Fibroblast of lung (primary cell): ENCODE measurements around the gene CHST11. TPM values are rescaled to one million over a fixed set of nuclear protein-coding genes. Genes with fewer than 3 reads are reported as not detected.
A peak's percentile ranks its signal among the peaks of the same experiment; 100 is the strongest.

Experiments used
- DNase-seq, 2 donors: peaks; one replicate each; pipeline versions ENCODE4 v3.0.0 to v3.0.0-alpha.2; 2010; ENCODE audit warnings: low read depth in 2 of 2
- H2AFZ ChIP-seq: 2 replicates; pipeline ENCODE4 v1.5.1; 2012; ENCODE audit warnings: low read length, control low read depth, inconsistent platforms
- H3K27ac ChIP-seq: 2 replicates; pipeline ENCODE4 v1.5.1; 2011; ENCODE audit warnings: low read length, control low read depth; ENCODE audit not compliant: insufficient read depth
- H3K27me3 ChIP-seq: 2 replicates; pipeline ENCODE4 v1.5.1; 2011; ENCODE audit warnings: mild to moderate bottlenecking, low read length; ENCODE audit not compliant: control insufficient read depth, insufficient read depth
- H3K36me3 ChIP-seq: 2 replicates; pipeline ENCODE4 v1.5.1; 2011; ENCODE audit warnings: low read length; ENCODE audit not compliant: control insufficient read depth, insufficient read depth
- H3K4me1 ChIP-seq: 2 replicates; pipeline ENCODE4 v1.5.1; 2011; ENCODE audit warnings: low read length; ENCODE audit not compliant: control insufficient read depth, insufficient read depth; ENCODE audit errors: extremely low read depth
- H3K4me2 ChIP-seq: 2 replicates; pipeline ENCODE4 v1.5.1; 2011; ENCODE audit warnings: low read length, control low read depth; ENCODE audit not compliant: insufficient read depth; ENCODE audit errors: extremely low read depth
- H3K4me3 ChIP-seq, 4 experiments: fragments of 200-600 bp in 1 of 4; sonication (generic) in 1 of 4; replicated peaks in 1 of 4; 2 replicates each; pipeline ENCODE4 v1.5.1; 2011 to 2016; ENCODE audit warnings: low read length in 4 of 4, low read depth in 3 of 4, mild to moderate bottlenecking in 3 of 4, control low read depth in 2 of 4, inconsistent platforms in 1 of 4, mixed read lengths in 1 of 4; ENCODE audit not compliant: insufficient read depth in 1 of 4; ENCODE audit errors: control extremely low read depth in 1 of 4
- H3K79me2 ChIP-seq: 2 replicates; pipeline ENCODE4 v1.5.1; 2012; ENCODE audit warnings: mild to moderate bottlenecking, low read length, inconsistent platforms; ENCODE audit not compliant: control insufficient read depth, insufficient read depth
- H3K9ac ChIP-seq: 2 replicates; pipeline ENCODE4 v1.5.1; 2011; ENCODE audit warnings: mild to moderate bottlenecking, low read length, control low read depth; ENCODE audit not compliant: insufficient read depth
- H3K9me3 ChIP-seq: 2 replicates; pipeline ENCODE4 v1.5.1; 2012; ENCODE audit warnings: low read depth, low read length; ENCODE audit not compliant: control insufficient read depth, insufficient read depth
- H4K20me1 ChIP-seq: 2 replicates; pipeline ENCODE4 v1.5.1; 2011; ENCODE audit warnings: low read length; ENCODE audit not compliant: control insufficient read depth, insufficient read depth; ENCODE audit errors: extremely low read depth
- CTCF ChIP-seq, 2 donors: IDR thresholded peaks in 1 of 2; conservative IDR thresholded peaks in 1 of 2; 1 replicate in 1 of 2; 2 replicates in 1 of 2; pipeline ENCODE4 v1.5.1; 2011 to 2012; ENCODE audit warnings: low read length in 2 of 2, control low read depth in 1 of 2, inconsistent platforms in 1 of 2, low read depth in 1 of 2, mild to moderate bottlenecking in 1 of 2
- EZH2 ChIP-seq: IDR thresholded peaks from 2 replicates; pipeline ENCODE4 v1.5.1; 2012; ENCODE audit warnings: low read length, control low read depth, mild to moderate bottlenecking; ENCODE audit errors: missing control alignments
- polyA plus RNA-seq, 2 donors: library from polyadenylated mRNA; depleted of rRNA in 1 of 2; stranded (reverse) in 1 of 2; unstranded in 1 of 2; fragments of >200 nt; gene quantifications; 2 replicates each; pipeline ENCODE4 v1.2.1, GENCODE V29; 2011 to 2012; ENCODE audit warnings: missing spikeins in 1 of 2
- total RNA-seq: library from RNA; depleted of rRNA; stranded (reverse); fragments of >200 nt; gene quantifications from 2 replicates; pipeline ENCODE4 v1.2.1, GENCODE V29; 2014

The CHST11 gene
- total and polyA plus RNA-seq, 2 donors (not counting 1 experiment from before 2014, with no cell fraction given), result 3.5 to 9.1 TPM

GRCh38 chr12:104579718-104580495 lies 123.2 kb downstream of the CHST11 start:
- H4K20me1 ChIP-seq, result no peaks in the 10 kb centered on the region
- H3K36me3 ChIP-seq, result no peaks in the 10 kb centered on the region
- H3K27ac ChIP-seq, result no peak overlapping the region
- H3K9ac ChIP-seq, result no peak overlapping the region
- peaks cover 13% of the 10 kb centered on the region for H3K4me1 ChIP-seq
- no peak overlapping the region for H3K4me3 ChIP-seq
- peak overlapping the region; percentile 40 for H3K4me2 ChIP-seq
- TF ChIP-seq EZH2, result no peak
- TF ChIP-seq CTCF (conservative IDR thresholded peaks at IDR 0.05 in 1 of 2, IDR thresholded peaks at IDR 0.05 in 1 of 2; ENCODE audit: low read depth in 1 of 2, low read length in 2 of 2), result no peak
- DNase-seq, result peak in 1 of 2 donors; percentile 51
- no peak overlapping the region for H2AFZ ChIP-seq
- no peaks in the 10 kb centered on the region for H3K9me3 ChIP-seq
- H3K27me3 ChIP-seq, result no peaks in the 10 kb centered on the region
- no peaks in the 10 kb centered on the region for H3K79me2 ChIP-seq

DNA sequence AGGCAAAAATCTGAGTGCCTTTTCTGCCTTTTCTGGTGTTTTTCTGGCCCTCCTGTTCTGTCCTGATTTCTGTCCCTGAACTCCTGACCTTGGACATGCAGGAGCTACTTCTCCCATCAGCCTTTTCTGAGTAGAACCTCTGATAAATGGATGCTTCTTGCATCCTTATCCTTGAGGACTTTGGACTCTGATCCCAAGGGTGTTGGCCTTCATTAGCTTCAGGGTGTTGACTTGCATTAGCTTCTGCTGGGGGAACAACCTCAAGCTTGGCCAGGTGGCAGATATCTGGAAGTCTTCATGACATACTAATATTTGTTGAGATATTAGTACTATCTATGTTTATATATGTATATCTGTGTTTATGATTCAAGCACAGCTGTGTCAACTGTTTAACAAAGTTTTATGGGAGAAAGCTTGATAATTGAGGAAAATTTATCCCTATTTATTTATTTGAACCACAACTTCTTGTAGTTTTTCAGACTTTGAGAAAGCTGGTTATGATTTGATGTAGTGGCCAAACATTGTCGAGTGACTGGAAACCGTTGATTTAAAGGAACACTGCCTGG lies 124.3 kb downstream of the CHST11 start:
- no peaks in the 10 kb centered on the region for H3K9me3 ChIP-seq
- peak in 1 of 2 donors; percentile 65 for DNase-seq
- H3K4me2 ChIP-seq, result no peak overlapping the region
- H3K4me1 ChIP-seq, result peaks cover 13% of the 10 kb centered on the region
- no peak overlapping the region for H2AFZ ChIP-seq
- H3K27ac ChIP-seq, result no peak overlapping the region
- H4K20me1 ChIP-seq, result no peaks in the 10 kb centered on the region
- no peaks in the 10 kb centered on the region for H3K79me2 ChIP-seq
- TF ChIP-seq CTCF (conservative IDR thresholded peaks at IDR 0.05 in 1 of 2, IDR thresholded peaks at IDR 0.05 in 1 of 2; ENCODE audit: low read depth in 1 of 2, low read length in 2 of 2) (no peak), EZH2 (no peak)
- H3K27me3 ChIP-seq, result no peaks in the 10 kb centered on the region
- no peaks in the 10 kb centered on the region for H3K36me3 ChIP-seq
- H3K4me3 ChIP-seq, result no peak overlapping the region
- no peak overlapping the region for H3K9ac ChIP-seq

DNA sequence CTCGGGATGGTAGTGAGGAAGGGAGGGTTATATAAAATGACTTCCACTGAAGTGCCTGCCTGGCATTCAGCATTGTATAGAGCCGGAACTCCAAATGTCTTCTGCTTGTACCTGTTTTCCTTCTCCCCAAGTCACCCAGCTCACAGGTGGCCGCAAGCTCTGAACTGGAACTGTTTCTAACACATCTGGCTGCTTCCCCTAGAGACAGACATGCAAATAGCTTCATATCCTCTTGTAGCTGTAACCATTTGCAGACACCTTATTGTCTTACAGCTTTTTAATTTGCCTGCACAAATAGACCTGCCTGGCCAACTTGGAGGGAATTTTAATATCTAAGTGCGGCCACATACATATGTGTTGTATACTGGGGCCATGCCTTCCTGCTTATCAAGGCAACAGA lies 126.0 kb downstream of the CHST11 start:
- no peak overlapping the region for H3K4me3 ChIP-seq
- peaks cover 10% of the 10 kb centered on the region for H3K4me1 ChIP-seq
- H3K27me3 ChIP-seq, result no peaks in the 10 kb centered on the region
- H3K36me3 ChIP-seq, result no peaks in the 10 kb centered on the region
- H3K4me2 ChIP-seq, result no peak overlapping the region
- no peak for DNase-seq
- no peaks in the 10 kb centered on the region for H4K20me1 ChIP-seq
- H3K79me2 ChIP-seq, result no peaks in the 10 kb centered on the region
- no peak overlapping the region for H3K9ac ChIP-seq
- no peaks in the 10 kb centered on the region for H3K9me3 ChIP-seq
- H3K27ac ChIP-seq, result no peak overlapping the region
- no peak overlapping the region for H2AFZ ChIP-seq
- no peak for TF ChIP-seq EZH2
- TF ChIP-seq CTCF (conservative IDR thresholded peaks at IDR 0.05 in 1 of 2, IDR thresholded peaks at IDR 0.05 in 1 of 2; ENCODE audit: low read depth in 1 of 2, low read length in 2 of 2), result no peak
